ENCODE data around the gene SSTR4.

SSTR4 gene

GRCh38 chr20:23003077-23003635, 32.0 kb upstream of the SSTR4 start:
- H4K20me1 ChIP-seq = no peaks in the 10 kb centered on the region

GRCh38 chr20:23003881-23004460, 31.1 kb upstream of the SSTR4 start:
- H3K9ac ChIP-seq = no peak overlapping the region

More at GRCh38 chr20:23003077-23003635, 32.0 kb upstream of the SSTR4 start:
- Histone ChIP-seq H3K4me2 (no peak overlapping the region), H3K27ac (no peak overlapping the region), H3K4me3 (no peak overlapping the region), H3K27me3 (no peaks in the 10 kb centered on the region), H3K36me3 (no peaks in the 10 kb centered on the region), H3K9ac (no peak overlapping the region), H3K9me3 (no peaks in the 10 kb centered on the region), H3K4me1 (no peaks in the 10 kb centered on the region)
- TF ChIP-seq Cebpa-rat (IDR thresholded peaks at IDR 0.05) = no peak

GRCh38 chr20:23005776-23006175, 29.3 kb upstream of the SSTR4 start:
- TF ChIP-seq Cebpa-rat (IDR thresholded peaks at IDR 0.05) = no peak
- Histone ChIP-seq H3K27me3 (no peaks in the 10 kb centered on the region), H3K27ac (no peak overlapping the region), H3K4me1 (no peaks in the 10 kb centered on the region), H3K4me2 (no peak overlapping the region), H3K9ac (no peak overlapping the region), H3K36me3 (no peaks in the 10 kb centered on the region), H3K9me3 (no peaks in the 10 kb centered on the region), H4K20me1 (no peaks in the 10 kb centered on the region), H3K4me3 (no peak overlapping the region)

More at GRCh38 chr20:23003881-23004460, 31.1 kb upstream of the SSTR4 start:
- H3K4me2 ChIP-seq = no peak overlapping the region
- no peaks in the 10 kb centered on the region for H3K4me1 ChIP-seq
- no peak overlapping the region for H3K4me3 ChIP-seq
- H4K20me1 ChIP-seq = no peaks in the 10 kb centered on the region
- H3K36me3 ChIP-seq = no peaks in the 10 kb centered on the region
- no peak overlapping the region for H3K27ac ChIP-seq
- H3K9me3 ChIP-seq = no peaks in the 10 kb centered on the region
- H3K27me3 ChIP-seq = no peaks in the 10 kb centered on the region
- no peak for TF ChIP-seq Cebpa-rat (IDR thresholded peaks at IDR 0.05)

- Histone ChIP-seq H3K27ac (no peak overlapping the region), H3K27me3 (no peaks in the 10 kb centered on the region), H3K36me3 (no peaks in the 10 kb centered on the region), H3K9ac (no peak overlapping the region), H3K4me1 (no peaks in the 10 kb centered on the region), H3K4me2 (no peak overlapping the region), H3K4me3 (no peak overlapping the region), H4K20me1 (no peaks in the 10 kb centered on the region), H3K9me3 (no peaks in the 10 kb centered on the region)
- no peak for TF ChIP-seq Cebpa-rat (IDR thresholded peaks at IDR 0.05)
These were observed 27.6 kb upstream of the SSTR4 start for GRCh38 chr20:23007462-23007861.

GRCh38 chr20:23007886-23008655, 27.0 kb upstream of the SSTR4 start:
- Histone ChIP-seq H3K4me1 (no peaks in the 10 kb centered on the region), H3K4me3 (no peak overlapping the region), H4K20me1 (no peaks in the 10 kb centered on the region), H3K4me2 (no peak overlapping the region), H3K9ac (no peak overlapping the region), H3K9me3 (no peaks in the 10 kb centered on the region), H3K27me3 (no peaks in the 10 kb centered on the region), H3K27ac (no peak overlapping the region), H3K36me3 (no peaks in the 10 kb centered on the region)
- TF ChIP-seq Cebpa-rat (IDR thresholded peaks at IDR 0.05) = no peak

GRCh38 chr20:23008667-23009066, 26.4 kb upstream of the SSTR4 start:
- Histone ChIP-seq H3K36me3 (no peaks in the 10 kb centered on the region), H3K27ac (no peak overlapping the region), H3K27me3 (no peaks in the 10 kb centered on the region), H3K9me3 (no peaks in the 10 kb centered on the region), H3K4me2 (no peak overlapping the region), H3K4me1 (no peaks in the 10 kb centered on the region), H3K9ac (no peak overlapping the region), H4K20me1 (no peaks in the 10 kb centered on the region), H3K4me3 (no peak overlapping the region)
- no peak for TF ChIP-seq Cebpa-rat (IDR thresholded peaks at IDR 0.05)

GRCh38 chr20:23009636-23010035, 25.5 kb upstream of the SSTR4 start:
- no peak for TF ChIP-seq Cebpa-rat (IDR thresholded peaks at IDR 0.05)
- Histone ChIP-seq H3K27me3 (no peaks in the 10 kb centered on the region), H3K4me2 (no peak overlapping the region), H4K20me1 (no peaks in the 10 kb centered on the region), H3K36me3 (no peaks in the 10 kb centered on the region), H3K4me3 (no peak overlapping the region), H3K27ac (no peak overlapping the region), H3K9ac (no peak overlapping the region), H3K4me1 (no peaks in the 10 kb centered on the region), H3K9me3 (no peaks in the 10 kb centered on the region)

GRCh38 chr20:23010096-23010495, 25.0 kb upstream of the SSTR4 start:
- Histone ChIP-seq H4K20me1 (no peaks in the 10 kb centered on the region), H3K4me2 (no peak overlapping the region), H3K9me3 (no peaks in the 10 kb centered on the region), H3K36me3 (no peaks in the 10 kb centered on the region), H3K4me3 (no peak overlapping the region), H3K27me3 (no peaks in the 10 kb centered on the region), H3K4me1 (no peaks in the 10 kb centered on the region), H3K9ac (no peak overlapping the region), H3K27ac (no peak overlapping the region)
- TF ChIP-seq Cebpa-rat (IDR thresholded peaks at IDR 0.05) = no peak

GRCh38 chr20:23011008-23011721, 23.9 kb upstream of the SSTR4 start:
- no peak for TF ChIP-seq Cebpa-rat (IDR thresholded peaks at IDR 0.05)
- no peak overlapping the region for H3K4me3 ChIP-seq
- H4K20me1 ChIP-seq = no peaks in the 10 kb centered on the region
- no peaks in the 10 kb centered on the region for H3K27me3 ChIP-seq
- H3K4me2 ChIP-seq = no peak overlapping the region
- no peaks in the 10 kb centered on the region for H3K36me3 ChIP-seq
- H3K9me3 ChIP-seq = no peaks in the 10 kb centered on the region
- no peak overlapping the region for H3K27ac ChIP-seq
- no peaks in the 10 kb centered on the region for H3K4me1 ChIP-seq
- no peak overlapping the region for H3K9ac ChIP-seq

GRCh38 chr20:23013429-23013828, 21.7 kb upstream of the SSTR4 start:
- no peaks in the 10 kb centered on the region for H3K9me3 ChIP-seq
- H3K4me2 ChIP-seq = no peak overlapping the region
- TF ChIP-seq Cebpa-rat (IDR thresholded peaks at IDR 0.05) = no peak
- no peaks in the 10 kb centered on the region for H3K36me3 ChIP-seq
- no peaks in the 10 kb centered on the region for H3K27me3 ChIP-seq
- H4K20me1 ChIP-seq = no peaks in the 10 kb centered on the region
- no peak overlapping the region for H3K4me3 ChIP-seq
- no peak overlapping the region for H3K27ac ChIP-seq
- no peaks in the 10 kb centered on the region for H3K4me1 ChIP-seq
- H3K9ac ChIP-seq = no peak overlapping the region

Measured in BLaER1 (cell line).